Lower leg skin (tissue), 4 donors: ENCODE results near the gene PRKAA1. TPM values are rescaled to one million over a fixed set of nuclear protein-coding genes. Genes with fewer than 3 reads are reported as not detected.
"Not testable (repeated sequence)": the region's sequence is repeated elsewhere in the genome, so short reads cannot be mapped to it uniquely, and the experiment has no call there.

Experiments used
- DNase-seq, 2 donors: peaks; one replicate each; pipeline ENCODE4 v3.0.0-alpha.2; 2019; ENCODE audit warnings: low spot score in 2 of 2
- H3K4me3 ChIP-seq: fragments of 200-600 bp; sonication (generic); 2 replicates; pipeline ENCODE4 v1.5.1; 2017; ENCODE audit warnings: mild to moderate bottlenecking, low read depth; ENCODE audit not compliant: poor library complexity, severe bottlenecking
- POLR2A ChIP-seq, 2 donors: fragments of 450-650 bp; IDR thresholded peaks; one replicate each; pipeline ENCODE4 v1.6.1; 2016 to 2017; ENCODE audit warnings: antibody characterized with exemption in 2 of 2, mild to moderate bottlenecking in 1 of 2, moderate library complexity in 1 of 2
- WGBS, 2 donors: methylation state at CpG; one replicate each; pipeline ENCODE4 v1.1.5; 2018; 5-methylcytosine and 5-hydroxymethylcytosine counted together
- intact Hi-C: fragments of 100-400 bp; cut with DNase I; formaldehyde crosslinking; loops from one replicate; pipeline ENCODE4 v1.15.0; 2023; ENCODE audit warnings: low total_unique reads
- total RNA-seq, 4 donors: library from RNA; depleted of rRNA; stranded (reverse); fragments of >200 nt; gene quantifications; one replicate each; pipeline ENCODE4 v1.1.0, GENCODE V29; 2016
- TF ChIP-seq, protein P1 (sequence below), 3 donors: fragments of 450-650 bp; IDR thresholded peaks; one replicate each; pipeline ENCODE4 v1.5.1; 2016; ENCODE audit warnings: antibody characterized with exemption in 3 of 3, mild to moderate bottlenecking in 3 of 3, moderate library complexity in 2 of 3

The PRKAA1 gene
- total RNA-seq, 4 donors from 2014 or later: 44.8 to 60.0 (median 54.9) TPM

GRCh38 chr5:40720069-40720468 lies 78.1 kb downstream of the PRKAA1 start:
- H3K4me3 ChIP-seq: no peak overlapping the region
- TF ChIP-seq, protein P1, sequence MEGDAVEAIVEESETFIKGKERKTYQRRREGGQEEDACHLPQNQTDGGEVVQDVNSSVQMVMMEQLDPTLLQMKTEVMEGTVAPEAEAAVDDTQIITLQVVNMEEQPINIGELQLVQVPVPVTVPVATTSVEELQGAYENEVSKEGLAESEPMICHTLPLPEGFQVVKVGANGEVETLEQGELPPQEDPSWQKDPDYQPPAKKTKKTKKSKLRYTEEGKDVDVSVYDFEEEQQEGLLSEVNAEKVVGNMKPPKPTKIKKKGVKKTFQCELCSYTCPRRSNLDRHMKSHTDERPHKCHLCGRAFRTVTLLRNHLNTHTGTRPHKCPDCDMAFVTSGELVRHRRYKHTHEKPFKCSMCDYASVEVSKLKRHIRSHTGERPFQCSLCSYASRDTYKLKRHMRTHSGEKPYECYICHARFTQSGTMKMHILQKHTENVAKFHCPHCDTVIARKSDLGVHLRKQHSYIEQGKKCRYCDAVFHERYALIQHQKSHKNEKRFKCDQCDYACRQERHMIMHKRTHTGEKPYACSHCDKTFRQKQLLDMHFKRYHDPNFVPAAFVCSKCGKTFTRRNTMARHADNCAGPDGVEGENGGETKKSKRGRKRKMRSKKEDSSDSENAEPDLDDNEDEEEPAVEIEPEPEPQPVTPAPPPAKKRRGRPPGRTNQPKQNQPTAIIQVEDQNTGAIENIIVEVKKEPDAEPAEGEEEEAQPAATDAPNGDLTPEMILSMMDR (IDR thresholded peaks at IDR 0.05): no peak
- TF ChIP-seq POLR2A (IDR thresholded peaks at IDR 0.05): no peak
- intact Hi-C loops: loop anchor here (10.0 kb wide), 1 partner anchor 1135 kb away; no protein-coding TSS in a partner anchor
- DNase-seq: no peak

DNA sequence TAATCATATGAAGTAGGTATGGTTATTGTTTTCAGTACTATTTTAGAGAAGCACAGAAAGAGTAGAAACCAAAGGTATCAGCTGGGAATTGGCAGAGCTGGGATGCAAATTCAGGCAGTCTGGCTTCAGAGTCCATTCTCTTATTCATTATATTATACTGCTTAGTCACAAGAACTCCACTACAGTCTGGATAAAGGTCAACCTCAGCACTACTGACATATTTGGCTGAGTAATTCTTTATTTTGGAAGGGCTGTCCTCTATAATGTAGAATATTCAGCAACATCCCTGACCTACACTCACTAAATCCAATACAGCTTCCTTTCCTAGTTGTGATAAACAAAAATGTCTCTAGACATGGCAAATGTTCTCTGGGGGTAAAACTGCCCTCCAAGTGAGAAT lies 80.9 kb downstream of the PRKAA1 start:
- intact Hi-C loops: no loop called here
- no peak overlapping the region for H3K4me3 ChIP-seq
- TF ChIP-seq, protein P1 (IDR thresholded peaks at IDR 0.05): no peak
- TF ChIP-seq POLR2A (IDR thresholded peaks at IDR 0.05): no peak
- no peak for DNase-seq

GRCh38 chr5:40716590-40716989 lies 81.6 kb downstream of the PRKAA1 start:
- WGBS, 2 donors: 96 to 100% methylated on average over 2 of the region's 2 CpGs

GRCh38 chr5:40716000-40716399 lies 82.2 kb downstream of the PRKAA1 start:
- 32 to 88% methylated on average over 2 of the region's 2 CpGs for WGBS, 2 donors
- TF ChIP-seq, protein P1 (IDR thresholded peaks at IDR 0.05): no peak
- TF ChIP-seq POLR2A (IDR thresholded peaks at IDR 0.05): no peak
- H3K4me3 ChIP-seq: no peak overlapping the region
- intact Hi-C loops: no loop called here
- no peak for DNase-seq

More at GRCh38 chr5:40716590-40716989, 81.6 kb downstream of the PRKAA1 start:
- DNase-seq: no peak
- no peak overlapping the region for H3K4me3 ChIP-seq
- no peak for TF ChIP-seq POLR2A (IDR thresholded peaks at IDR 0.05)
- TF ChIP-seq, protein P1 (IDR thresholded peaks at IDR 0.05): no peak
- intact Hi-C loops: no loop called here

- no peak overlapping the region for H3K4me3 ChIP-seq
- no peak for DNase-seq
- no peak for TF ChIP-seq POLR2A (IDR thresholded peaks at IDR 0.05)
- TF ChIP-seq, protein P1 (IDR thresholded peaks at IDR 0.05): no peak
- intact Hi-C loops: no loop called here
Measured at GRCh38 chr5:40714001-40714400, 84.2 kb downstream of the PRKAA1 start.

- intact Hi-C loops, H3K4me3 ChIP-seq: not testable (repeated sequence)
Measured at GRCh38 chr5:40710575-40710974, 87.6 kb downstream of the PRKAA1 start.

More at GRCh38 chr5:40710575-40710974, 87.6 kb downstream of the PRKAA1 start:
- DNase-seq: not testable (repeated sequence)

Other genes with a start within 250 kb of the PRKAA1 start
- gene PTGER4, start 118.5 kb downstream of the PRKAA1 start, total RNA-seq: 10 to 100 TPM; 14.6 to 27.3 (median 20.8) TPM
- 10 to 100 TPM in 2 of 4 donors, 1 to 10 TPM in 2; 8.7 to 13.1 (median 11.0) TPM for gene TTC33, start 42.4 kb downstream of the PRKAA1 start, total RNA-seq
- gene RPL37, start 36.8 kb upstream of the PRKAA1 start, total RNA-seq: 100 to 1,000 TPM; 202 to 750 (median 389) TPM
- gene CARD6, start 43.0 kb upstream of the PRKAA1 start, total RNA-seq: 1 to 10 TPM; 2.2 to 5.4 (median 3.6) TPM
- gene C7, start 111.1 kb upstream of the PRKAA1 start, total RNA-seq: 10 to 100 TPM in 2 of 4 donors, 1 to 10 TPM in 2; 7.8 to 47.7 (median 15.2) TPM